Peyer's patch (tissue), 4 donors: ENCODE measurements around the gene PALD1.

Experiments used
- CTCF ChIP-seq, 6 experiments: fragments of 450-650 bp in 4 of 6; fragments of 200-600 bp in 2 of 6; sonication (generic) in 1 of 6; IDR thresholded peaks; one replicate each; pipeline ENCODE4 v1.5.1; 2017 to 2019; ENCODE audit warnings: antibody characterized with exemption in 6 of 6, mild to moderate bottlenecking in 3 of 6, moderate library complexity in 1 of 6
- POLR2A ChIP-seq, 2 donors: fragments of 450-650 bp; IDR thresholded peaks; one replicate each; pipeline ENCODE4 v1.5.1; 2017; ENCODE audit warnings: antibody characterized with exemption in 2 of 2, mild to moderate bottlenecking in 2 of 2, moderate library complexity in 2 of 2

- TF ChIP-seq POLR2A (IDR thresholded peaks at IDR 0.05), result no peak
- TF ChIP-seq CTCF (IDR thresholded peaks at IDR 0.05), result no peak
Observed at GRCh38 chr10:70583669-70584037, 105.1 kb downstream of the PALD1 start.
